ENCODE data around the gene CHD9.
A peak's percentile ranks its signal among the peaks of the same experiment; 100 is the strongest.
"Not testable (repeated sequence)": the region's sequence is repeated elsewhere in the genome, so short reads cannot be mapped to it uniquely, and the experiment has no call there.

CHD9 gene

DNA sequence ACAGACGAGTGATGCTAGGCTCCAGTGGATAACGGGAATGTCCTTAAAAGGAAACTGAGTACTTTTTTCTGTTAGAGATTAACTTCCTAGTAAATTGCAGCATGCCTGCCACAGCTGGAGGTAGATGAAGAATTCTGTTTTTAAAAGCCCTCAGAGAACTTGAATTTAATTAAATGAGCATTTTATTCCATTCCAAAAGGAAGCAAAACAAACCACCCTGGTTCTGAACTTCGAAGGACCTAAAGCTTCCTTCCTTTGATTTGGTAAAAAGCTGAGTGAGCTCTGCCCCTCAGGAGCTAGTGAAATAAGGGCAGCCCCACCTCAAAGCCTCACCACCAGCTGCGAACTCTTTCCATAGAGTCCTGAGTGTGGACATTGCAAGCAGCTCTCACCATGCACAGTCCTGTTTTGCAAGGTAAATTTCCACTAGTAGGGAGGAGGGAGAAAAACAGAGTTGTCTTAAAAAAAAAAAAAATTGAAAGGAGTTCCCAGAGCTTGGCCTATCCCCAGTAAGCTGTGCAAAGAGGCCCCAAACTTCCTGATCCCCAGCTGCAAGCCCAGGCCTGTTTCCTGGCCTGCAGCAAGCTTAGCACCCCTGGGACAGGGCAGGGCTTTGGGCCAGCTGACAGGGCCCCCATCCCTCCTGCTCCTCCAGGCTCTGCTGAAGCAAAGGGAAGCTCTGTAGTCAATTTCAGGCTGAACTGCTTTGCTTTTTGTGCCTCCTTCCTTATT is 13.3 kb upstream of the CHD9 start:
- H3K4me3 Mint-ChIP-seq, result no peak overlapping the region
- no peaks in the 10 kb centered on the region for H3K36me3 Mint-ChIP-seq (ENCODE audit: low read depth)
- H3K9me3 Mint-ChIP-seq, result no peaks in the 10 kb centered on the region
- H3K27me3 Mint-ChIP-seq, result peaks cover 11% of the 10 kb centered on the region
- H3K4me1 Mint-ChIP-seq (ENCODE audit: low read depth), result peaks cover 3% of the 10 kb centered on the region
- H3K27ac Mint-ChIP-seq, result no peak overlapping the region

DNA sequence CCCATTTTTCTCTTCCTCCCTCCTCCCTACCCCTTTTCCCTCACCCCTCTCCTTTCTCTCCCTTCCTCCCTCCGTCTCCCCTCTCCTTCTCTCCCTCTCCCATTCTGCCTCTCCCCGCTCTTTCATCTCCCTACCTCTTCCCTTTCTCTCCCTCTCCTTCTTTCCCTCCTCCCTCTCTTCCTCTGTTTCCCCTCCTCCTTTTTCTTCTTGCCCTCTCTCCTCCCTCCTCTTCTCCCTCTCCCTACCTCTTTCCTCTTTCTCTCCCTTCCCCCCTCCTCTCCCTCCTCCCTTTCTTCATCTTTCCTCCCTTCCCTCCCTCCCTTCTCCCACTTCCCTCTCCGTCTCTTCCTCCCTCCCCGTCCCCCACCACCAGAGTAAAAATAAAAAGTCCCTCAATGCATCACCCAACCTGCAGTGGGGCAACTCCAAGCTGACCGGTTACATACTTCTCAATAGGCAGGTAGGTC is 12.5 kb upstream of the CHD9 start:
- Mint-ChIP-seq H3K4me1 (ENCODE audit: low read depth) (peaks cover 3% of the 10 kb centered on the region), H3K4me3 (no peak overlapping the region), H3K9me3 (no peaks in the 10 kb centered on the region), H3K27ac (no peak overlapping the region), H3K27me3 (peaks cover 8% of the 10 kb centered on the region), H3K36me3 (ENCODE audit: low read depth) (no peaks in the 10 kb centered on the region)

DNA sequence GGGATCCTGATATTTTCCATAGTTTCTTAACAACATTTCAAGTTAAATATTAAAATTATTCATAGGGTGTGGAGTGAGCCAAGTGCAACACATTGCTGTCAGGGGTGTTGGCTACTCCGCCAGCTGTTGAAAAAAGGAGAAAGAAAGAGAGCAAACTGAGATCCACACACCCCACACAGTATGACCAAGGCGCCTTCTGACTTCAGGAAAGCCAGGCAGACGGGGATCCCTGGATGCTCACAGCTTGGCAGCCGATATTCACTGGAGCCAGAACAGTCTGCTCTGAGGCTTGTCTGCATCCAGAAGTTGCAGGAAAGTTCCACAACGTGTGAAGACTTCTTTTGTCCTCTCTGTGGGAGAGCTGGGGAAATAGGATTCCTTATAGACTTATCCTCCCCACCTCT is 11.4 kb upstream of the CHD9 start:
- Mint-ChIP-seq H3K27me3 (peaks cover 8% of the 10 kb centered on the region), H3K27ac (no peak overlapping the region), H3K9me3 (no peaks in the 10 kb centered on the region), H3K36me3 (ENCODE audit: low read depth) (no peaks in the 10 kb centered on the region), H3K4me3 (no peak overlapping the region), H3K4me1 (ENCODE audit: low read depth) (peaks cover 3% of the 10 kb centered on the region)

DNA sequence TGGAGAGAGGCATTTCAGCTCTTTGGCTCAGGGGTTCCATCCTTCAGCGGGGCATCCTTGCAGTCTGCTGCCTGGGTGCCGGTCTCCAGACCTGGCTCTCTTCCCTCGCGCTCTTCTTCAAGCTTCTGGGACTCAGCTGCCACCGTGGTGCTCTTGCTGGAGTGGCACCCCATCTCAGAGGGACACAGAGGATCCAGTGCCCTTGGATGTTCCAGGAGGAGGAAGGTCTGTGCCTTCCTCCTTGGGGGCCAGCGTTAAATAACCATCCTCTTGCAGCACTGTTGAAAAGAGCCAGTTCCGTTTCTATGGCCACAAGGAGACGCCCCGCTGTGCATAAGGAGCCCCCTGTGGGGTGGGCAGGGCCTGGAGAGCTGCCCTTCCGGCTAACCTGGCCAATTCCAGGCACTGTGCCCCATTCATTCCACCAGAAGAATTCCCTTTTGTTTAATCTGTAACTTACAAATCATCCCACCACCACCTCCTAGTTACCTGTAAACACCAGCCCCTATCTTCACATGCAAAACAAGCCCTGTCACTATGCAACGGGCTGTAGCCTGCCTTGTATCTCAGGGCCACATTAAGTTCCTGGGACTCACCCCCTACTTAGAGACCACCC is 10.7 kb upstream of the CHD9 start:
- peaks cover 3% of the 10 kb centered on the region for H3K4me1 Mint-ChIP-seq (ENCODE audit: low read depth)
- H3K9me3 Mint-ChIP-seq, result no peaks in the 10 kb centered on the region
- H3K4me3 Mint-ChIP-seq, result no peak overlapping the region
- peaks cover 8% of the 10 kb centered on the region for H3K27me3 Mint-ChIP-seq
- no peaks in the 10 kb centered on the region for H3K36me3 Mint-ChIP-seq (ENCODE audit: low read depth)
- H3K27ac Mint-ChIP-seq, result no peak overlapping the region

DNA sequence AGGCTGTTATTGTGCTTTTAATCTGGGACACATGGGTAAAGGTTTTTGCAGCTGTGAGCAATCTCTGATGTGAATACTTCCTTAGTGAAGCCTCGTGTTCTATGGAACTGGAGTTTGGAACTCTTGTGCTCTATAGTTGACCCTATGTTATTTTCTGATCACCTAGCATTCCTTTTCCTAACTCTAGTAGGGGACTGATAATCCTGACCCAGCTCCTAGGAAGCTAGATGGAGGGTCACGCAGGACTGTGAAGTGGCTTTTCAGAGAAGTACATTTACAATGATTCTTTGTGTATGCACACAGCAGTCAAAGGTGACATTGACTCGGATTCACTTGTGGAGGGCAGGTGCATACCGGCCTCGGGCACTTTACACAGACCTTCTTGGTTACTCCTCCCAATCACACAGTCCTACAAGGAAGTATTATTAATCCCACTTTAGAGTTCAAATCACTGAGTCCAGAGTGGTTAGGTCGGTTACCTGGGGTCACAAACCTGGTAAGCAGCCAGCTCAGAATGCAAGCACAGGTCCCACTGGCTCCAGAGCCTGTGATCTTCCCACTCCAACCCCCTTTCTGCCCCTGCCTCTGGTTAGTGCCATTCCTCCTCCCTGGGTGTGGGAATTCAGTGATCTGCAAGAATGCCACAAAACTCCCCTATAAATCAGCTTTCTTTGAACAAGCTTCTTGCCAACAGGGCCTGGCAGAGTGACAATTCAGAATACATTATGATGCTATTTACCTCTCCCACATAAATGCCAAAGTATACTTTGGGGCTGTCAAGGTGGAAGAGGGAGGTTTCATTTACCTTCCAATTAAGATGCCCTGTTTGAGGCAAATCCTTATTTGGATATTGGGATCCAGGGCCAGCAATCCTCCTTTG is 9.2 kb upstream of the CHD9 start:
- H3K4me1 Mint-ChIP-seq (ENCODE audit: low read depth), result peaks cover 3% of the 10 kb centered on the region
- H3K4me3 Mint-ChIP-seq, result no peak overlapping the region
- no peak overlapping the region for H3K27ac Mint-ChIP-seq
- no peaks in the 10 kb centered on the region for H3K9me3 Mint-ChIP-seq
- peaks cover 8% of the 10 kb centered on the region for H3K27me3 Mint-ChIP-seq
- no peaks in the 10 kb centered on the region for H3K36me3 Mint-ChIP-seq (ENCODE audit: low read depth)

DNA sequence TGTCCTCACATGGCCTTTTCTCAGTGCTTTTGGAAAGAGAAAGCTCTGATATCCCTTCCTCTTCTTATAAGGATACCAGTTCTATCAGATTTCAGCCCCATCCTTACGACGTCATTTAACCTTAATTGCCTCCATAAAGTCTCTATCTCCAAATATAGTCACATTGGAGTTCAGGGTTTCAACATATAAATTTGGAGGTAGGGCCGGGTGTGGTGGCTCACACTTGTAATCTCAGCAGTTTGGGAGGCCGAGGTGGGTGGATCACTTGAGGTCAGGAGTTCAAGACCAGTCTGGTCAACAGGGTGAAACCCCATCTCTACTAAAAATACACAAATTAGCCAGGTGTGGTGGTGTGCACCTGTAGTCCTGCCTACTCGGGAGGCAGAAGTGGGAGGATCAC is 7.3 kb upstream of the CHD9 start:
- H3K9me3 Mint-ChIP-seq; H3K27ac Mint-ChIP-seq; H3K4me3 Mint-ChIP-seq; H3K4me1 Mint-ChIP-seq (ENCODE audit: low read depth); H3K36me3 Mint-ChIP-seq (ENCODE audit: low read depth); H3K27me3 Mint-ChIP-seq: not testable (repeated sequence)

DNA sequence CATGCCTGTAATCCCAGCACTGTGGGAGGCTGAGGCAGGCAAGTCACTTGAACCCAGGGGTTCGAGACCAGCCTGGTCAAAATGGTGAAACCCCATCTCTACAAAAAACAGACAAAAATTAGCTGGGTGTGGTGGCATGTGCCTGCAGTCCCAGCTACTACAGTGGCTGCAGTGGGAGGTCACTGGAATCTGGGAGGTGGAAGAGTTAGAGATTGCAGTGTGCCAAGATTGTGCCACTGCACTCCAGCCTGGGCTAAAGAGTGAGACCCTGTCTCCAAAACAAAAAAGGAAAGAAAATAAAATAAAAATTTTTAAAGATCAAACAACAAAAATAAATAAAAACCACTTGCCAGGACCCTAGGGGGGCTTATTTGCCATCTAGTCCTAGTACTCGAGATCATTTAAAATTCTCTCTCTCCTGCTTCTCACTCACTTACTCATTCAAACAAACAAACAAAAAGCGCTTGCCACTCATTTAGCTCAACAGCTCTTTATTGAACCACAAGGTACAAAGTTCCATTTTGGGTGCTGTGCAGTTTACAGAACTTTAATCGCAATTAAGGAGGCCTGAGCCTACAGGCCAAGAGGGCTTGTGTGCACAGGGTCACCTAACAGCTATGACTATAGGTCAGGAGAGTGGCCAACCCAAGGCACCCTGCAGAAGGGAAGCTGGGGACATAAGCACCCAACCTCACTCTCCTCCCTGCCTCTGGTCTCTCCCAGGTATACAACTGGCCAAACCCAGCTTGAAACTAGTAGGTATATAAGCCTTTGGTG is 6.5 kb upstream of the CHD9 start:
- H3K4me3 Mint-ChIP-seq, result no peak overlapping the region
- H3K27me3 Mint-ChIP-seq, result peaks cover 11% of the 10 kb centered on the region
- H3K27ac Mint-ChIP-seq, result no peak overlapping the region

DNA sequence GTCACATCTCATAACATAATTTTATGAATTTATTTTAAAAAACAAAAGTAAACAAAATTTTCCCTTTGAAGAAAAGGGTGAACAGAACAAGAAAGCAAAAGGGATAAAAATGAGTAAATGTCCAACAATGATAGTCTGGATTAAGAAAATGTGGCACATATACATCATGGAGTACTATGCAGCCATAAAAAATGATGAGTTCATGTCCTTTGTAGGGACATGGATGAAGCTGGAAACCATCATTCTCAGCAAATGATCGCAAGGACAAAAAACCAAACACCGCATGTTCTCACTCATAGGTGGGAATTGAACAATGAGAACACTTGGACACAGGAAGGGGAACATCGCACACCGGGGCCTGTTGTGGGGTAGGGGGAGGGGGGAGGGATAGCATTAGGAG is 3.5 kb upstream of the CHD9 start:
- not testable (repeated sequence) for H3K9me3 Mint-ChIP-seq; H3K36me3 Mint-ChIP-seq (ENCODE audit: low read depth); H3K27ac Mint-ChIP-seq; H3K27me3 Mint-ChIP-seq; H3K4me3 Mint-ChIP-seq
- H3K4me1 Mint-ChIP-seq (ENCODE audit: low read depth), result peaks cover 15% of the 10 kb centered on the region

More for the DNA sequence above, 6.5 kb upstream of the CHD9 start:
- H3K36me3 Mint-ChIP-seq (ENCODE audit: low read depth), result no peaks in the 10 kb centered on the region
- no peaks in the 10 kb centered on the region for H3K4me1 Mint-ChIP-seq (ENCODE audit: low read depth)
- H3K9me3 Mint-ChIP-seq, result no peaks in the 10 kb centered on the region

DNA sequence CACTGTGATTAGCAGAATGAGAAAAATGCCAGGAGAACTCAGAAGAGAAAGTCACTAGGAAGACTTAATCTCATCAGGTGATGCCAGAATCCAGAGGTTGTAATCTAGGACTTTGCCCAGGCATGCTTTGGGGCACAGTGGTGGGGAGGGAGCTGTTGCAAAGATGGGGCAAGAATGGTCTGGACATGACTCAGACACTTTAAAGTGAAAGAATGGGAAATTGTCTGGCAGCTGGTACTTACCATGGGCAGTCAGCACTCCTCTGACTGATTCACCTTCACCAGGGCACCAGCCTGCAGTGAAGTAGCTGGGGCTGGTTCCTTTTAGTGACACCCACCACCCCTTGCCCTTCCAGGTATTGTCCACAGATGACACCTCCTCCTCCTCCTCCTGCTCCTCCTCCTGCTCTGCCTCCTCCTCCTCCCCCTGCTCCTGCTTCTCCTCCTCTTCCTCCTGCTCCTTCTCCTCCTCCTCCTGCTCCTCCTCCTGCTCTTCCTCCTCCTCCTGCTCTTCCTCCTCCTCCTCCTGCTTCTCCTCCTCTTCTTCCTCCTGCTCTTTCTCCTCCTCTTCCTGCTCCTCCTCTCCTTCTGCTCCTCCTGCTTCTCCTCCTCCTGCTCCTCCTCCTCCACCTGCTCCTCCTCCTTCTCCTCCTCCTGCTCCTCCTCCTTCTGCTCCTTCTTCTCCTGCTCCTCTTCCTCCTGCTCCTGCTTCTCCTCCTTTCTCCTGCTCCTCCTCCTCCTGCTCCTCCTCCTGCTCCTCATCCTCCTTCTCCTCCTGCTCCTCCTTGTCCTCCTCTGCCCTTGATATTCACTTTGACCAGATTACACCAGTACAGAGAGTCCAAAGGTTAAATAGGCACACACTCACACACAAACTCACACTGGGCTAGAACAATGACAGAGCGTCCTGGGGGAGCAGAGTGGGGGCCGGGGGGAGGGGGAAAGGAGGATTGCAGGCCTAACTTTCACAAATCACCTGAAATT is 2.0 kb upstream of the CHD9 start, which contains the start of gene CHD9NB:
TSS of gene CHD9NB (minus strand) at position 379 of the 983 bp plus-strand sequence. CDS start 8,739 bp downstream, outside the sequence.
- peaks cover 24% of the 10 kb centered on the region for H3K4me1 Mint-ChIP-seq (ENCODE audit: low read depth)
- no peaks in the 10 kb centered on the region for H3K9me3 Mint-ChIP-seq
- H3K36me3 Mint-ChIP-seq (ENCODE audit: low read depth), result no peaks in the 10 kb centered on the region
- H3K27ac Mint-ChIP-seq, result no peak within 1 kb of the TSS
- peak within 1 kb of the TSS; percentile 27 for H3K4me3 Mint-ChIP-seq
- H3K27me3 Mint-ChIP-seq, result peaks cover 4% of the 10 kb centered on the region

DNA sequence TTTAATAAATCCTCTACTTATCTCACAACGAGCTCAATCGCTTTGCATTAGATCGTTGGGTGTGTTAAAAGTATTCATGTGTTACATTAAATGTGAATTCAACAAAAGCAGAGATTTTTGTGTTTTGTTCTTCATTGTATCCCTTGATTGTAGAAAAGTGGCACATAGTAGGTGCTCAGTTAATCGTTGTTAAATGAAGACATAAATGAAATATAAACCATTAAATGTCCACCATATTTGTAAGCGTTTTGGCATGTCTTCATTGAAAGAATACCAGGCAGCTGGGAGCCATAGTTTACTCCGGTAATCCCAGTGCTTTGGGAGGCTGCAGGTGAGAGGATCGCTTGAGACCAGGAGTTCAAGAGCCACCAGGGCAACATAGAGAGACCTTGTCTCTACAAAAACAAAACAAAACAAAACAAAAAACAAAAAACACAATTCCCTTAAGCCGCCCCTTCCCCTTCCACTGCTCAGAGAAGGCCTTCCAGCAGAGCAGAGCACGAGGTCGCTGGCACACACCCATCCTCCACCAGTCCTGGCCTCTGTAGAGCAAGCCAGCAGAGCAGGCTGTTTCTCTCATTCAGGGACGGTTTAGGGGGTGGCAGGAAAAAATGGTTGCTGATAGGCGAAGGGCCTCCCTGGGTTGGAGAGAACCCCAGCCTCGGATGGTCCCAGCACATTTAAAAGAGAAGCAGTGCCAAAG is 673 bp upstream of the CHD9 start:
- Mint-ChIP-seq H3K27ac (peak overlapping the region; percentile 84), H3K36me3 (ENCODE audit: low read depth) (peaks cover 4% of the 10 kb centered on the region), H3K27me3 (peaks cover 4% of the 10 kb centered on the region), H3K4me1 (ENCODE audit: low read depth) (peaks cover 36% of the 10 kb centered on the region), H3K4me3 (peak overlapping the region; percentile 92), H3K9me3 (no peaks in the 10 kb centered on the region)

DNA sequence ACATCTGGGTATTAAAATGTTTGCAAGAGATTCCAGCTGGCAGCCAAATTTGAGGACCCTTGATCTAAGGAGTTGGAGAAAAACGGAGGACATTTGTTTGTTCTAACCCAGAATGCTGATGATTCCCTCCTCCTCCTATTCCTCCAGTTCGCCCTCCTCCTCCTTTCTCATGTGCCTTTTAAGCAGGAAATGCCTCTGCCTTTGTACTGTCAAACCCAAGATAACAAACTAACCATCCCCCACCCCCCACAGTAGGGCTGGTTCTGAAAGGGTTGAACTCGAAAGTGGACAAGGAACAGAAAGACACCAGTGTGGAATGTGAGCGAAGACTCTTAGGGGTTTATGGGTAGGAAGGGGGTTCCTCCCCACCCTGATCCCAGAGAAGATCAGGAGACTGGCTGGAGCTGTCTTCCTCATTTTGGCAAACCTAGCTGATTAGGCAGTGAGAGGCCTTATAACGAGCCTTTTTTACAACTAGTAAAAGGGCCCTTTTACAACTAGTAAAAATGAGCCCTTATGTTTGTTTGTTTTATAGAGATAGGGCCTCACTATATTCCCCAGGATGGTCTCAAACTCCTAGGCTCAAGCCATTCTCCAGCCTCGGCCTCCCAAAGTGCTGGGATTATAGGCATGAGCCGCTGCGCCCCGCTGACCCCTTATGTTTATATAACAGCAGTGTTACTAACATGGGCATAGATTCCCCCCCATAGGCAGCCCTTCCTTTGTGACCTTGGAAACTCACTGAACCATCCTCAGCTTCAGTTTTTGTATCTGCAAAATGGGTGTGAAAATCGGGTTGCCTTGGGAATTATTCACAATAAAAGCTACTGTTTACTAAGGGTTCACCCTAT is 975 bp downstream of the CHD9 start:
- H3K36me3 Mint-ChIP-seq (ENCODE audit: low read depth), result peaks cover 4% of the 10 kb centered on the region
- H3K27me3 Mint-ChIP-seq, result peaks cover 4% of the 10 kb centered on the region
- no peaks in the 10 kb centered on the region for H3K9me3 Mint-ChIP-seq
- H3K27ac Mint-ChIP-seq, result peak overlapping the region; percentile 92
- peaks cover 41% of the 10 kb centered on the region for H3K4me1 Mint-ChIP-seq (ENCODE audit: low read depth)
- H3K4me3 Mint-ChIP-seq, result peak overlapping the region; percentile 92

DNA sequence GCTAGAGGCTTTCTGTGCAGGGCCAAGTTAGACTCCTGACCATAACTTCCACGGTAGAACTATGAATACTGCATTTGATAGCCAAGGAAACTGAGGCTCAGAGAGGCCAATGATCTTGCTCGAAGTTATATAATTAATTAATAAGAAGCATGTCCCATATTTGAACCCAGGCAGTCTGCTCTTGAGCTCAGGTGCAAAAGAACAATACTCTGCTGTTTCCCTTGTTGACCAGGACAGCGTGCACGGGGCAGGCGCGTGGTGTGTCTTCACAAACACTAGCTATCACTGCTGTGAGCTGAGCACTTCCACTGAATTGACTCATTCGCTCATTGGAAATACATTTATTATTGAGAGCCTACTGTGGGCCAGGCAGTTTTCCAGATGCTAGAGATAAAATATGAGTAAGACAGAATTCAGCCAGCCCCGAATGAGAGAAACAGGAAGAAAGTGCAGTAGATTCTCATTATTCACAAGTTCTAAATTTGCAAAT is 1.6 kb downstream of the CHD9 start:
- Mint-ChIP-seq H3K4me1 (ENCODE audit: low read depth) (peaks cover 48% of the 10 kb centered on the region), H3K36me3 (ENCODE audit: low read depth) (peaks cover 4% of the 10 kb centered on the region), H3K27ac (no peak overlapping the region), H3K9me3 (no peaks in the 10 kb centered on the region), H3K27me3 (peaks cover 4% of the 10 kb centered on the region), H3K4me3 (peak overlapping the region; percentile 92)
